ENCODE measurements around the gene FOXJ3.
A peak's percentile ranks its signal among the peaks of the same experiment; 100 is the strongest.

FOXJ3 gene

DNA sequence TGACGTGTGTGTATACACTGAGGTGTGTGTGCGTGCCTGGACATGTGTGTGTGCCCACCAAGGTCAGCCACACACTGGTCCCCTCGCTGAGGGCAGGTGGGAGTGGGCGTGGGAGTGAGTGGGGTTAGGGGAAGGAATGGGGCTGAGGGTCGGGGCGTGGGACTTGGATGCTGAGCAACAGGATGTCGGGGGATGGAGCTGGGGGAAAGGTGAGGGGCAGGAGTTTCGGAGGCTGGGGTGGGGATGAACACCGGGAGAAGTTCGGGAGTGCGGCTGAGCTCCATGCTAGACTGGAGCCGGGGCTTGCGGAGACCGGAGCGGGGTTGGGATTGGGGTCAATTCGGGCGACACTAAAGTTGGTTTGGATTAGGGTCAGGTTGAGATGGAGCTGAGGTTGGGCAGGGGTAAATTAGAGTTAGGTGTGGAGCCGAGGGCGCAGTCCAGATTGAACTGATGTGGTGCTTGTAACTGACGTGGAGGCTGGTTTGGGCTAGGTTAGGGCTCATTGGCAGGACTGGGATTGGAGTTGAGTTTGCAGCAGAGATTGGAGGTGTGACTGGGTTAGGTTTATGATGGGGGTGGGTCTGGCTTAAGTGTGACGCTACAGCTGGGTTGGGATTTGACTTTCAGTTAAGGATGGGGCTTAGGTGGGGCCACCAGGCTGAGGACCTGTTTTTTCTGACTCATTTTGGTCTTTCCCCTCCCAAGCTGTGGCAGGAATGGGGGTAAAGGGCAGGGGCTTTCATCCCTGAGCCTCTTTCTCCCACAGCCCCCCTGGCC is 167.2 kb downstream of the FOXJ3 start:
- DNase-seq (ENCODE audit: low read depth): no peak

DNA sequence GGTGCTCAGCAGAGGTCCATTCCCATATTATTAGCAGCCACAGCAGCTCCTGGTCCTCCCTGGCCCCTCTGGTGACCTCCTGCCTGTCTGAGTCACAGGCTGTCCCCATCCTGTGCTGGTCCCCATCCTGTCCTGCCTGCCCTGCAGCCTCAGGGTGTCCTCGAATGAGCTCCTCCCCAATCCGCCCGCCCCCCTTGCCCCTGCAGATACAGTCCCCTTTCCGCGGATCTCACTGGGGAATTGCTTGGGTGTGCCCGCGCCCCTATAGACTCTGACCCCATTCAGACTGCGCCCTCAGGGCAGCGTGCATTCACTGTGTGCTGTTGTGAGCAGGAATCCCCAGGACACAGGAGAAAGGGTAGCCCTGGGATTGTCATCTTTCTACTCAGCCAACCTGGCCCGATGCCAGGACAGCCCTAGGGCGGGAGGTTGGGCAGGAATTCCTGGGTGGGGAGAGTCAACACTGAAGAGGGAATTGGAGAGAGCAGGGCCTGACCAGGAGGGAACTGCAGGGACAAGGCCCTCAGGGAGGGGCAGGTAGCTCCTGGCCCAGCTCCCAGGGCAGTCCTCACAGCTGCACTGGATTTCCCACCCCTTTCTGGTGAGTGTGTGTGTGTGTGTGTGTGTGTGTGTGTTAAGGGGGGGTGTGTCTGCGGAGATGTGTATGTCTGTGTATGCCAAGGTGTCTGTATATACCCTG is 169.4 kb downstream of the FOXJ3 start:
- DNase-seq (ENCODE audit: low read depth): no peak

DNA sequence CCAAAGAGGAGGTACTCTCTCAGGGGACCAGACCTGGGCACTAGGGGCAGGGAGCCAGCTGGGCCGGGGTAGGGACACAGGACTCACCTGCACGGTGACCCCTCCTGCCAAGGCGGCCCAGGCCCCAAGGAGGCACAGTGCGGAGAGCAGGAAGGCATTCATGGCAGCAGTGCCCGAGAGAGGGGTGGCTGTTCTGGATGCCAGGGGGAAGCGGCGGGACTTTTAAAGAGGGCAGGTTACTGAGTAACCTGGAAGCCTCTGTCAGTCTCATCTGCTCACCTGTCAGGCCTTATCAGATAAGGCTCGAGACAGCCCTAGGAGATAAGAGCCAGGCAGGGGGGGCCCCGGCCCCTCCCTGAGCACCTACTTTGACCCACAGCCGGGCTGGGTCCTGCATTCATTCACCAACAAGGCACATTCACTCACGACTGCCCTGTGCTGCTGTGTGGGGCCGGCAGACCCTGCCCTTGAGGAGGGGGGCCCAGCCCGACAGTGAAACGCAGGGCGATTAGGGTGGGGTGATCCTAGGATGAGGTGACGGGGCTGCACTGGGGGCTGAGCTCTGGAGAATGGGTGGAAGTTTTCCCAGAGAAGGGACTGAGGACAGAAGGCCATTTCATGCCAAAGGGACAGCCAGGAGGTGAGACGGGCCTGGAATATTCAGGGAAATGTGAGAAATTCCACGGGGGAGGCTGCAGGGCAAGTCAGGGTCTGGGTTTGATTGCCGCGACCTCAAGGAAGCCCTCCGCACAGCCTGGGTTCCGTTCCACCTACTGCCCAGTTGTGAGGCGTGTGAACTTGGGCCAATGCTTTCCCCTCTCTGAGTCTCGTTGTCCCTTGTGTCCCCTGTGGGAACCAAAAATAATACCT is 170.2 kb downstream of the FOXJ3 start, which contains the start of gene GUCA2A:
TSS of gene GUCA2A (minus strand) at position 195 of the 870 bp plus-strand sequence. CDS start at position 162, 33 bp downstream.
- DNase-seq (ENCODE audit: low read depth): no peak

DNA sequence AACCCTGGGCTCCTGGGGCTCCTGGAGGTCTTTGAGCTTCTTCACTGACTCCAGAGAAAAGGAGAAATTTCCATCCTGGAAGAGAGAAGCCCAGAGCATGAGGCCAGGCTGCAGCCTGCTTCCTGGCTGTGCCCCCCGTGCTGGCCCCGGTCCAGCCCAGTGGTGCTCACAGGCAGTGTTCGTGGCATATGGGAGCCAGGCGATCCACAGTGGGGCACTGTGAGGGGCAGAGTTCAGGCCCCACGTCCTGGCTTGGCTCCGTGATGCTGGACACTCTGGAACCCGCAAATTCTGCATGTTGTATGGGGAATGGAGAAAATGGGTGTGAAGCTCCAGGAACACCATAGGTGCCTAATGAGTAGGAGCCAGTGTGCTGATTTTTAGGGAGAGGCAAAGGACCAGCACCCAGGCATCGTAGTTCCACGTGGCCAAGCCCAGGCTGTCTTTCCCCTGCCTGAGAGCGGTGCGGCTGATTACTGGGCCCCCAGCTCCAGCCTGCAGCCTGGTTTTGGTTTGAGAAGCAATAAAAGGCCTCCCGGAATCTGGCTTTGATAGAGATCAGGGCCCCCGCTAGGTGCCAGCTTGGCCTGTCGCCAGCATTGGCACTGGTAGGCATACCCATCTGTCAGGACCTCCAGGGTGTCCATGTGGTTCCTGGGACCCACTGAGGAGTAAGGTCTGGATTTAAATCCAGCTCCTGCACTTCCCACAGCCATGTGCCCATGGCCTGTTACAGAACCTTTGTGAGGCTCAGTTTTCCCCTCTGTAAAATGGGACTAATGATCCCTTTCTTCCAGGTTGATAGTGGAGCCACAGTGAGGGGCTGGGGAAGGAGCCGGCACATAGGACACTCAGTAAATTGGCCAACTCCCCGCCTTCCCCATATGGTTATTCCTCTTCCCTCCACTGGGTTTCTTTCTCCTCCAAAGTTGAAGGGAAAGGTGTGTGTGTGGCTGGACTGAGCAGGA is 171.2 kb downstream of the FOXJ3 start:
- DNase-seq (ENCODE audit: low read depth): no peak

DNA sequence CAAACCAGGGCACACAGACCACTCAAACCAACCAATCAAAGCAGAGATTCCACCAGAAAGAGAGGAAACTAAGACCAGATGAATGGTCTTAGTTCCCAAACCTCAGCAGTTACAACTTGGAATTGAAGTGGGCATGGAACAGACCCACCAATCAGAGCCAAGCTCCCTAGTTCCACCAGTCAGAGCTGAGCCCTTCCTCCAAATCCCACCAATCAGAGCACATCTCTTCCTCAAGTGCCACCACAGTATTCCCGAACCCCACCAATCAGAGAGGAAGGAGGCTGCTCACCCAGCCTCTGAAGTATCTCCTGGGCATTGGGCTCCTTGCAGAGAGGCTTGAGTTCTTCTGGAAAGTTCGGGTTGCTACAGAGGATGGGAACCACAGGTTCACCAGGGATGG is 171.9 kb downstream of the FOXJ3 start:
- no peak for DNase-seq (ENCODE audit: low read depth)

DNA sequence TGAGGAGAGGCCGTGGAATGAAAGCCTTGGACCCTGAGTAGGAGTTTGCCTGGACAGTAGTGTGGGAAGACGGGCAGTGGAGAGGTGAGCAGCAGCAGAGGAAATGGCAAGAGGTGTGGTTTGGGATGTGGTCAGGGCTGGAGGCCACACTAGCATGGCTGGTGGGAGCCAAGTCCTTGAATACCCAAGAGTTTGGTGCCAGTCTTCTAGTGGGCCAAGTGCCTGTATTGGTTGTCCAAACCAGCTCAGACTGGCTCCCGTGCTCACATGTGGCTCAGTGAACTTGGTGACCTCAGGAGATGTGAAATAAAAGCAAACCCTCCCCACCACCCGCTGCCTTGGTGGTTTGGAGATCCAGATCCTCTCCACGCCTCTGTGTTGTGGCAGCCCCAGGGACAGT is 172.9 kb downstream of the FOXJ3 start:
- DNase-seq (ENCODE audit: low read depth): no peak

DNA sequence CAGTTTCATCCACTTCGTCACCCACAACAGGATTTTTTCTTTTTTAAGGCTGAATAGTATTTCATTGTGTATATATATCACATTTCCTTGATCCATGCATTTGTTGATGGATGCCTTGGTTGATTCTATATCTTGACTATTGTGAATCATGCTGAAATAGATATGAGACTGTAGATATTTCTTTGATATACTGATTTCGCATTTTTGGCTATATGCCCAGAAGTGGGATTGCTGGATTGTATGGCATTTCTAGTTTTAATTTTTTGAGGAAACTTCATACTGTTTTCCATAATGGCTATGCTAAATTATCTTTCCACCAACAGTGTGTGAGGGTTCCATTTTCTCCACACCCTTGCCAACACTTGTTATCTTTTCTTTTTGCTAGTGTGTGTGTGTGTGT is 176.8 kb downstream of the FOXJ3 start:
- no peak for DNase-seq (ENCODE audit: low read depth)

DNA sequence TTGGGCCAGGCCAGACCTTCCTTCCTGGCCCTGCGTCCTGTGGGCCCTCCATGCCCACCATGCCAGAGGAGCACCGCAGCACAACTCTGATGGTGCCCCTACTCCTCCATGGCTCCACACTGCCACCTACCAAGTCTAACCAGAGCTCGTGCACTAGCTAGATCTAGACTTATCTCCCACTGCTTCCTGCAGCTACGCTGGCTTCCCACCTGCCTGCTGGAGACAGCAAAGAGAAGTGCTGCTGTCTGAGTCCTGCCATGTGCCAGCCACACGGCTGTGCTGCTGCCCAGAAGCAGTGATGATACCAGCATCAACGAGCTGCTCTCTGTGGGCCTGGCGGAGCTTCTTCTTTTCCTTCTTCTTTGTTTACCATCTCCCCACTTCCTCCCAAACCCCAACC is 177.4 kb downstream of the FOXJ3 start:
- no peak for DNase-seq (ENCODE audit: low read depth)

DNA sequence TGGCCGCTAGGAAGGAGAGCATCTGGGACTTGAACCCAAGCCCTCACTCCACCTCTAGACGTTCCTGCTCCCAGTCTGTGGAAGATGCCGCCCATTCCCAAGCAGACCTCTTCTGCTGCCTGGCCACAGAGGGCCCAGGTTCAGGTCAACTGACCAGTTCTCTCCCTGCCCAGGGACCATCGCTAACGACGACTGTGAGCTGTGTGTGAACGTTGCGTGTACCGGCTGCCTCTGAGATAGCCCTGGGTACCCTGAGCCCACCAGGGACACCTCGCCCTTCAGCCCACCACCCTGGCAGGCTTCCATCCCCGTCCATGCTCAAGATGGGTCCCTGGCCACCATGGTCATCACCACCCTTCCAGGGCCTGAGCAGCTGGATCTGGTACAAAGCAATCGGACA is 179.7 kb downstream of the FOXJ3 start:
- no peak for DNase-seq (ENCODE audit: low read depth)

DNA sequence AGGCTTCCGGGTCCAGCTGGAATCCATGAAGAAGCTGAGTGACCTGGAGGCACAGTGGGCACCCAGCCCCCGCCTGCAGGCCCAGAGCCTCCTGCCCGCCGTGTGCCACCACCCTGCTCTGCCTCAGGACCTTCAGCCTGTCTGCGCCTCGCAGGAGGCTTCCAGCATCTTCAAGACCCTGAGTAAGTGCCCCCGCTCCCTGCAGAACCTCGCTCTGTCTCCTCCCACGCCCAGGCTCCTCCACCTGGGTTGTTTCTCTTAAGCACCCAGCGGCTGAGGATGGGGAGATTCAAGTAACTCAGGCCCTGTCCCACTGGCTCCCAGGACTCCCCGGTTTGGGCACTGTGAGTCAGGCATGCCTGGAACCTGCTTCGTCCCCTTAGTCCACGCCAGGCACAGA is 180.3 kb downstream of the FOXJ3 start:
- DNase-seq (ENCODE audit: low read depth): no peak

DNA sequence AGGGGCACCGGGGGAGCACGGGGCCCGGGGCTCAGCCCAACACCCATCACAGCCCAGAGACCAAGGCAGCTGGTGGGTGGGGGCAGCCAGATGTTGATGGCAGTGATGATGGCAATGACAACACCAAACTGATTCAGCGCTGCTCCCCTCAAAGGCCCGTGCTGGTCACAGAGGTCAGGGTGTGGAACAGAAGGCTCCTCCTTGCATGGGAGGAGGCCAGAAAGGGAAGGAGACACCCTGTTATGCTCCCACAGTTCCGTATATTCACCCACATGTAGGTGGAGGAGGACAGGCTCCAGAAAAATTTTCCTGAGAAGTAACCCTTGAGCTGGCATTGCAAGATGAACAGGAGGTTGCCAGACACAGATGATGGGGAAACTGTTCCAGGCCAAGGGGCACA is 181.4 kb downstream of the FOXJ3 start:
- DNase-seq (ENCODE audit: low read depth): no peak

DNA sequence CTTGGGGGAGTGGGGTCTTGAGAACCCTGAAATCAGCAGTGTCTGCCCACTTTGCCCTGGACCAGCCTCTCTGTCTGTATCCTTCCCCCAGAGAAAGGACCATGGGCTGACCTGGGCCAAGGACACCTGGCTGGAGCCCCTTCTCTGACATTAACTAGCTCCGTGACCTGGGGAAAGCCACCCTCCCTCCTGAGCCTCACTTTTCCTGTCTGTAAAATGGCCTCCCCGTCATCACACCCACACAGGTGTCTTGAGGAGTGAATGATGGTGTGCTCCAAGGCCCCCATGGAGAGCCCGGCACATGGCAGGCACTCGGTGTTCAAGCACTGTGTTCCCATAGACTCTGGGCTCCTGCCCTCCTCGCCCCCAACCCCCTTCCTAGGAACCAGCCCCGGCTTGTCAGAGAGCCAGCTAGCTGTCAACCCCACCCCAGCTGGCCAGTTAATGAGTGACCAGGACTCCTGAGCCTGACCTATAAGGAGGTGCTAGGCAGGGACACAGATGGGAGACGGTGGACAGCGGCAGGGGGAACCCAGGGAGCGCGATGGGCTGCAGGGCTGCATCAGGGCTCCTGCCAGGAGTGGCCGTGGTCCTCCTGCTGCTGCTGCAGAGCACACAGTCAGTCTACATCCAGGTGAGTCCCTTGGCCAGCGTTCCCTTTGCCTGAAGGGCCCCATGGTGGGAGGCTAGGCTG is 182.0 kb downstream of the FOXJ3 start, which contains the start of gene GUCA2B:
TSS of gene GUCA2B (plus strand) at position 504 of the 694 bp plus-strand sequence. CDS start at position 545, 41 bp downstream.
- no peak for DNase-seq (ENCODE audit: low read depth)

DNA sequence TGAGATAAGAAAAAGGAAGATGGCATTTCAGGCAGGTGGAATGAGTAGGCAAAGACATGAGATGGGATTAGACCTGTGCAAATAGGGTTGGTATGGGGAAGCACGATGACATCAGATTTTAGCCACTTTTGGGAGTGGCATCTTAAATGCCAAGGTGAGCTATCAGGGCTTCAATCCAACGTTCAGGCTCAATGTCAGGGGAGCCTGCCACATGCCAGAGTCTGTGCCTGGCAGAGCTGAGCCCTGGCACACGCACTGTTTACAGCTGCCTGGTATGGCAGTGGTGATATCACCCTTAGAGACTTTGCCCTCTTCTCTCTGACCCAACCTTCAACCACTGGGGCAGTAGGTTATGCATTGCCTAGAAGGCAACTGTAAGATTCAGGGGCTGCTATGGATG is 182.9 kb downstream of the FOXJ3 start:
- DNase-seq (ENCODE audit: low read depth): no peak

DNA sequence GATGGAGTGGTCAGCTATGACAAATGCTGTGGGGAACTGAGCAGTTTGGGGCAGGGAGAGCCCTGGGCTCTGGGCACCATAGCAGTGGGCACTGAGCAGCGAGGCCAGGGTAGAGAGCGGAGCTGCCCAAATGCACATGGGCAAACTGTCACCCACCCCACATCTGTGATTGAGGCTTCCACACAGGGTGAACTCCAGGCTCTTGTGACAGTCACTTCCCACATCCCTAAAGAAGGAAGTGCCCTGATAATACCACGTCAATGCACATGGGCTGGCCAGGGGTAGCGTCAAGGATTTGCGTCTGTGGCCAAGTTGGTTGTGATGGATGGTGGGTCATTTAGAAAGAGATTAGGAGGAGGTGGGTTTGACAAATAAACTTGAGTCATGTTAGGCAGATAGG is 184.4 kb downstream of the FOXJ3 start:
- no peak for DNase-seq (ENCODE audit: low read depth)

DNA sequence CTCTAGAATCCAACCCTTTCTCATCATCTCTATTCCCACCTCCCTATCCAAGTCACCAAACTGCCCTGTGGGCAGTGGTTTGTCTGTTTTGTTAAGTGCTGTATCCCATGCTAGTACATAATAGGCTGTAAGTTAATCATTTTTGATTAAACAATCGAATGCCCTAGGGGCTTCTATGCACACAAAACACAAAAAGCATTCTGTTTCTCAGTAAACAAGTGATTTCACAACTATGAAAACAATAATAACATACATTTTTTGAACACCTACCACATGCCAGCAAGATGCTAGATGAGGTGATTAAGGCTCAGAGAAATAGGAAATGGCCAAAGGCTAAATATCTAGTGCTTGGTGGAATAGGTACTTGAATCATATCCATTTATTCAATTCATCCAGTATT is 186.9 kb downstream of the FOXJ3 start:
- no peak for DNase-seq (ENCODE audit: low read depth)

DNA sequence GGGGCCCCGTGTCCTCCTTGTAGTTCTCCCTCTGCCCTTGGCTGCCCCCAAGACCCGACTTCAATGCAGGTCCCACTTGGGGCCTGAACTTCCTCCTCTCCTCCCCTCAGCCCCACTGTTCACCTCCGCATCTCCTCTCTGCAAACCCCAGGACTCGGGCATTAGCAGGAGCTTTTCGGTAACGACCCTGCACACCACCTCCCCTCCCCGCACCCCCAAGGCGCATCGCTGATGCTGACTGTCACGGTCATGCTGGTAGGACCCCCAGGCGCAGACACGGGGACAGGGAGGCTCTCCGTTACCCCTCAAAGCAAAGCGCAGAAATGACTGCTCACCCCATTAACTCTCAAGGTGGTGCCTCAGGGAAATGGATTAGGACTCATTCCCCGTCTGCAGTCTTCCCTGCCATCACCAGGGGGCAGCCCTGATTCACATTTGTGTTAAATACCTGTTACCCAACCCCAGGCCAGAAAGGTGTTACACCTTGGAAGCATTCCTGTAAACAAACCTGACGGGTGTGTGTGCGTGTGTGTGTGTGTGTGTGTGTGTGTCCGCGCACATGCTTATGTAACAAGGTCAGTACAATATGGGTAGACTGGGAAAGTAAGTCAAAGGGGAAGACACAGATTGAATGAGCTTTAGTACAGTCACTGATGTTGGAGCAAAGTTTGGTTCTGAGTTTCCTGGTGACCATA is 188.3 kb downstream of the FOXJ3 start:
- peak; percentile 52 for DNase-seq (ENCODE audit: low read depth)

DNA sequence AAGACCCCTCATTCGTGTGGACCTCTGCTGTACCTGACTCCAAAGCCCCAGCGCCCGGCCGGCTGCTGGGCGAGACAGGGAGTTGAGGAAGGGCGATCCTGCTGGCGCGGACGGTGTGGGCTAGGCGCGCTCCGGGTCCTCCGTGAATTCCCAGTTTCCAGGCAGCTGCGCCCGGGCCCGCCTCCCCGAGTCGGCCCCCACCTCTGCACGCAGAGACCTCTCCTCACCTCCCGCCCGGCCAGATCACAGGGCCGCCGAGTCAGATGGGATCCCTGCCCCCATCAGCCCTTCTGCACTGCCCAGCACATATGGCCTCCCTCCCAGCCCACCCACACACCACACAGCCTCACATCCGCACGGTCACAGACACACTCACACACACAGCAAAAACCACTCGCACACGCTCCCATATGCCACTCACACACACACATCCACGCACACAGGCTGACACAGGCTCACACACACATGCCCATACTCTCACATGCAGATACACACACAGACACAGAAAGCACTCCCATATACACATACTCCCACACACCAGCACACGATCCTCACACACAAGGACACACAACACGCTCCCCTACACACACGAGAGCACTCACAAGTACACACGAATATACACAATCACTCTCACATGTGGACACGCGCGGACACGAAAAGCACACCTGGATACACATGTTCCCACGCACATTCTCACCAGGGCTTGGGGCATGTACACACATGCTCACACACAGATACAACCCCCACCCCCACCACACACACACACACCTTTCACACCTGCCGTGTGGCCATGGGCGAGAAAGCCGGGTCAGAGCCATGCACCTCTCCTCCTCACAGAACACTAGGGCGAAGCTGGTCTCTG is 189.0 kb downstream of the FOXJ3 start:
- DNase-seq (ENCODE audit: low read depth): no peak

DNA sequence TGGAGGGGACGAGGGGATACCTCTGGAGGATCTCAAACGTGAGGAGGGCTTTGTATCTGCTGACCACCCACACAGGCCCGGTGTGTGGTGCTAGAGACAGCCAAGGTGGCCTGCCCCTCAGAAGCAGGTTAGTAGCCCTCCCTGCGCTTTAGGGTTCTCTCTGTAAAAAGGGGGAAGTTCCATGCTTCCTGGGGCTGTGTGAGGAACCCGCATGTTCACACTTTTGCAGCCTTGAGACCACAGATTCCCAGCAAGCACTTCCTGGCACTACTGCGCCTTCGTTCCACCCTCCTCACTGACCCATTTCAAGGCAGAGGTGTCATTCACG is 189.7 kb downstream of the FOXJ3 start:
- DNase-seq (ENCODE audit: low read depth): no peak

DNA sequence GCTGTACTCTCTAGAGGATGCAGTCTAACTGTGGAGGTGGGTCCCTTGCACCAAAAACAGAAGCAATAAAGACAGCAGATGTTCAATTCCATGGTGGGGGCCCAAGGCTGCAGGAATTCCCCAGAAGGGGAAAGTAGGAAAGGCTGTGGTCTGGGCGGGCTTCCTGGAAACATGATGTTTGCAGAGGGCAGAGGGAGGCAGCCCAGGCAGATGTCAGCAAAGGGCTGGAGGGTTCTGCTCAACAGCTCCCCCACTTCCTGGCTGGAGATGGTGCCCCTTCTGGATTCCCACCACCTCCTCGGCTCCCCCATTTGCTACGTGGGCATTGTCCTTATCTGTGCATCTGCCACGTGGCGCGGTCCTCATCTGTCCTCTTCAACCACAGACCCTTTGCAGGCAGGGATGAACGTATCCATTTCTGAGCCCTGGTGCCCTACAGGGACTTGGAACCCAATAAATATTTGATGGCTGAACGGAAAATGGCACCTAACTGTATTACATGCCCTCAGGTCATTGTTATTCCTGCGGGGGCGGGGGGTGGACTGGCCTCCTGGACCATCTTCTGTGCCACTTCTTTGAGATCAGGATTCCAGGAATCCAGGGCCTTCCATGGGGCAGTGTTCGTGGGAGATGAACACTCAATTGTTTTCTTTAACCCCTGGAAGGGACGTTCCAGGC is 190.2 kb downstream of the FOXJ3 start:
- no peak for DNase-seq (ENCODE audit: low read depth)

Data from stimulated activated CD8-positive, alpha-beta memory T cell treated with anti-CD3 and anti-CD28 coated beads, Interleukin-4, amount 100 ng/mL, for 24 hours (primary cell).